GM21717 (cell line): ENCODE measurements around the gene COL4A6.
"Not testable (repeated sequence)": the region's sequence is repeated elsewhere in the genome, so short reads cannot be mapped to it uniquely, and the experiment has no call there.

Experiments
- ATAC-seq: cut with Tn5 transposase; IDR thresholded peaks from one replicate; pipeline ENCODE4 v1.9.1; 2021; ENCODE audit warnings: mild to moderate bottlenecking, moderate library complexity; ENCODE audit not compliant: unreplicated experiment

COL4A6 gene

GRCh38 chrX:108412783-108413182 lies 25.4 kb downstream of the COL4A6 start:
- no peak for ATAC-seq

GRCh38 chrX:108399418-108400165 lies 38.6 kb downstream of the COL4A6 start:
- ATAC-seq = no peak

GRCh38 chrX:108397627-108398391 lies 40.4 kb downstream of the COL4A6 start:
- no peak for ATAC-seq

GRCh38 chrX:108396986-108397385 lies 41.2 kb downstream of the COL4A6 start:
- no peak for ATAC-seq

GRCh38 chrX:108396188-108396891 lies 41.9 kb downstream of the COL4A6 start:
- no peak for ATAC-seq

- ATAC-seq = not testable (repeated sequence)
Measured at GRCh38 chrX:108390976-108391717, 47.1 kb downstream of the COL4A6 start.

- no peak for ATAC-seq
Measured at GRCh38 chrX:108384783-108385182, 53.4 kb downstream of the COL4A6 start.

- ATAC-seq = no peak
Measured at GRCh38 chrX:108380222-108380621, 58.0 kb downstream of the COL4A6 start.

GRCh38 chrX:108376821-108377220 lies 61.4 kb downstream of the COL4A6 start:
- not testable (repeated sequence) for ATAC-seq

GRCh38 chrX:108375591-108375990 lies 62.6 kb downstream of the COL4A6 start:
- ATAC-seq = not testable (repeated sequence)

GRCh38 chrX:108366644-108367406 lies 71.4 kb downstream of the COL4A6 start:
- ATAC-seq = no peak

GRCh38 chrX:108362026-108362425 lies 76.2 kb downstream of the COL4A6 start:
- no peak for ATAC-seq

- no peak for ATAC-seq
Measured at GRCh38 chrX:108361316-108361715, 76.9 kb downstream of the COL4A6 start.

GRCh38 chrX:108359806-108360602 lies 78.2 kb downstream of the COL4A6 start:
- no peak for ATAC-seq

GRCh38 chrX:108353452-108353851 lies 84.8 kb downstream of the COL4A6 start:
- ATAC-seq = no peak

- no peak for ATAC-seq
Measured at GRCh38 chrX:108349210-108349609, 89.0 kb downstream of the COL4A6 start.

GRCh38 chrX:108348525-108348924 lies 89.7 kb downstream of the COL4A6 start:
- no peak for ATAC-seq

GRCh38 chrX:108347800-108348199 lies 90.4 kb downstream of the COL4A6 start:
- ATAC-seq = no peak

- no peak for ATAC-seq
Measured at GRCh38 chrX:108344216-108344615, 94.0 kb downstream of the COL4A6 start.
